ENCODE measurements around the gene RNF187. TPM values are rescaled to one million over a fixed set of nuclear protein-coding genes. Genes with fewer than 3 reads are reported as not detected.

RNF187 gene
- total RNA-seq, 2 experiments from 2014 or later = 40.7 to 45.1 TPM

- no peak for ATAC-seq (ENCODE audit: poor library complexity)
- DNase-seq = no peak
- ChIA-PET CTCF (interaction anchor here (1.0 to 3.5 kb wide), 2 partner anchors 22 to 30 kb away, joined by 4 to 30 read pairs; partner anchors contain the start of gene RNF187), POLR2A (interaction anchor here (1.3 to 4.6 kb wide), 5 partner anchors 8 to 290 kb away, joined by 4 to 90 read pairs (median 14); partner anchors contain the start of genes RNF187 and TRIM11)
- H3K4me1 Mint-ChIP-seq (ENCODE audit: low read depth) = peaks cover 52% of the 10 kb centered on the region
- peak overlapping the region; percentile 98 for H3K27ac Mint-ChIP-seq
- no peaks in the 10 kb centered on the region for H3K36me3 ChIP-seq (ENCODE audit: insufficient read depth, low read length)
- peak overlapping the region; percentile 67 for H3K4me3 ChIP-seq (ENCODE audit: low read length)
- H3K27me3 ChIP-seq (ENCODE audit: control insufficient read depth in 1 of 2, insufficient read depth in 2 of 2, low read length in 2 of 2) = no peaks in the 10 kb centered on the region
- TF ChIP-seq, protein P1, sequence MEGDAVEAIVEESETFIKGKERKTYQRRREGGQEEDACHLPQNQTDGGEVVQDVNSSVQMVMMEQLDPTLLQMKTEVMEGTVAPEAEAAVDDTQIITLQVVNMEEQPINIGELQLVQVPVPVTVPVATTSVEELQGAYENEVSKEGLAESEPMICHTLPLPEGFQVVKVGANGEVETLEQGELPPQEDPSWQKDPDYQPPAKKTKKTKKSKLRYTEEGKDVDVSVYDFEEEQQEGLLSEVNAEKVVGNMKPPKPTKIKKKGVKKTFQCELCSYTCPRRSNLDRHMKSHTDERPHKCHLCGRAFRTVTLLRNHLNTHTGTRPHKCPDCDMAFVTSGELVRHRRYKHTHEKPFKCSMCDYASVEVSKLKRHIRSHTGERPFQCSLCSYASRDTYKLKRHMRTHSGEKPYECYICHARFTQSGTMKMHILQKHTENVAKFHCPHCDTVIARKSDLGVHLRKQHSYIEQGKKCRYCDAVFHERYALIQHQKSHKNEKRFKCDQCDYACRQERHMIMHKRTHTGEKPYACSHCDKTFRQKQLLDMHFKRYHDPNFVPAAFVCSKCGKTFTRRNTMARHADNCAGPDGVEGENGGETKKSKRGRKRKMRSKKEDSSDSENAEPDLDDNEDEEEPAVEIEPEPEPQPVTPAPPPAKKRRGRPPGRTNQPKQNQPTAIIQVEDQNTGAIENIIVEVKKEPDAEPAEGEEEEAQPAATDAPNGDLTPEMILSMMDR (IDR thresholded peaks at IDR 0.05) = no peak
- no peaks in the 10 kb centered on the region for H3K9me3 ChIP-seq (ENCODE audit: control insufficient read depth in 1 of 2, insufficient read depth in 1 of 2, low read length in 2 of 2)
- intact Hi-C loops (cut with DNase I, micrococcal nuclease) = loop anchor here (1.0 to 5.0 kb wide), 6 partner anchors 30 to 886 kb away; partner anchors contain the start of genes CCSAP (in 1 of the 2) and TRIM17 (in 1 of the 2)
- peaks cover 30% of the 10 kb centered on the region for H3K4me1 ChIP-seq (ENCODE audit: insufficient read depth, low read length)
- H3K27ac ChIP-seq (ENCODE audit: low read depth in 1 of 2, low read length in 2 of 2) = peak overlapping the region in 1 of 2 donors; percentile 94
- peak overlapping the region; percentile 95 for H3K4me3 Mint-ChIP-seq
- no peaks in the 10 kb centered on the region for H3K9me3 Mint-ChIP-seq
- H3K27me3 Mint-ChIP-seq = peaks cover 5% of the 10 kb centered on the region
- H3K36me3 Mint-ChIP-seq (ENCODE audit: low read depth) = peaks cover 19% of the 10 kb centered on the region
These were observed 30.7 kb upstream of the RNF187 start for GRCh38 chr1:228456252-228457016.

DNA sequence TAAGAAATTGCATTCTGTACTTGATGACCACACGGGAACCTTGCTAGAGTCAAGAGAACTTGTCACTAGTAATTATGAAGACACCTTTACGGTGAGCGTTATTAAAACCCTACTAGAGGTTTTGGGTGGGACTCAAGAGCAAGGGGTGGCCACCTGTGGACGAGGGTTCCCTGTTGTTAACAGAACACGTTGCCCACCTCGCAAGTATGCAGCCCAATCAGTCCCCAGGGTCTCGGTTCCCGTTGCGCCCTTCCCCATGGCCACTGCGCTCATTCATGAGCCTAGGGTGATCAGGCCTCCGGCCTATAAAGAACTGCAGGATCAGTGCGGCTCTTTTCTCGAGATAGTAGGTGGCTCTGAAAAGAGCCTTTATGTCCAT is 30.2 kb upstream of the RNF187 start:
- Mint-ChIP-seq H3K36me3 (ENCODE audit: low read depth) (peaks cover 19% of the 10 kb centered on the region), H3K9me3 (no peaks in the 10 kb centered on the region), H3K27ac (peak overlapping the region; percentile 98), H3K27me3 (peaks cover 5% of the 10 kb centered on the region), H3K4me1 (ENCODE audit: low read depth) (peaks cover 52% of the 10 kb centered on the region), H3K4me3 (peak overlapping the region; percentile 95)
- peak in 1 of 14 experiments; percentile 10 for DNase-seq
- no peaks in the 10 kb centered on the region for H3K27me3 ChIP-seq (ENCODE audit: control insufficient read depth in 1 of 2, insufficient read depth in 2 of 2, low read length in 2 of 2)
- peaks cover 30% of the 10 kb centered on the region for H3K4me1 ChIP-seq (ENCODE audit: insufficient read depth, low read length)
- ChIA-PET CTCF (interaction anchor here (1.0 to 3.5 kb wide), 6 partner anchors 9 to 243 kb away, joined by 3 to 30 read pairs (median 4); partner anchors contain the start of gene RNF187), POLR2A (interaction anchor here (0.6 to 4.6 kb wide), 12 partner anchors 11 to 375 kb away, joined by 3 to 90 read pairs (median 4); partner anchors contain the start of genes RNF187 and TRIM11)
- H3K36me3 ChIP-seq (ENCODE audit: insufficient read depth, low read length) = no peaks in the 10 kb centered on the region
- peak overlapping the region; percentile 68 to 94 for H3K27ac ChIP-seq (ENCODE audit: low read depth in 1 of 2, low read length in 2 of 2)
- H3K4me3 ChIP-seq (ENCODE audit: low read length) = peak overlapping the region; percentile 67
- ATAC-seq (ENCODE audit: poor library complexity) = no peak
- intact Hi-C loops (cut with DNase I, micrococcal nuclease) = loop anchor here (1.0 to 5.0 kb wide), 6 partner anchors 29 to 885 kb away; partner anchors contain the start of genes CCSAP (in 1 of the 2) and TRIM17 (in 1 of the 2)
- H3K9me3 ChIP-seq (ENCODE audit: control insufficient read depth in 1 of 2, insufficient read depth in 1 of 2, low read length in 2 of 2) = no peaks in the 10 kb centered on the region
- TF ChIP-seq, protein P1 (IDR thresholded peaks at IDR 0.05) = no peak

DNA sequence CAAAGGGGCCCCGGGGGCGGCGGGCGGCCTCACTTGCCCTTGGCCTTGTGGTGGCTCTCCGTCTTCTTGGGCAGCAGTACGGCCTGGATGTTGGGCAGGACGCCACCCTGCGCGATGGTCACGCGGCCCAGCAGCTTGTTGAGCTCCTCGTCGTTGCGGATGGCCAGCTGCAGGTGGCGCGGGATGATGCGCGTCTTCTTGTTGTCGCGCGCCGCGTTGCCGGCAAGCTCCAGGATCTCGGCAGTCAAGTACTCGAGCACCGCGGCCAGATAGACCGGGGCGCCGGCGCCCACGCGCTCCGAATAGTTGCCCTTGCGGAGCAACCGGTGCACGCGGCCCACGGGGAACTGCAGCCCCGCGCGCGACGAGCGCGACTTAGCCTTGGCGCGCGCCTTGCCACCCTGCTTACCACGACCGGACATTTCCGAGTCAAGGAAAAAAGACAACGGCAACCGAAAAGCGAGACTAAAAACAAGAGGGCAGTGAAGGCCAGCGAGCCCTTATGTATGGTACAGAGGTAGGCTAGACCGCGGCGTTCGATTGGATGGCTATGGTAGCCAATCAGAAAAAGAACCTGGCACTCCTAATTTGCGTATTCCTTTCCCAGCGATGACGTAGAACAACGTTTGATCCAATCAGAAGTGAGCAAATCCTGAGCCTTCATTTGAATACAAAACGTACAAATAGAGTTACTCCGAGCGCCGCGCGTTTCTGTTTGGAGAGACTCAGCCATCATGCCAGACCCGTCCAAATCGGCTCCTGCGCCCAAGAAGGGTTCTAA is 29.6 kb upstream of the RNF187 start:
- Histone ChIP-seq H3K27me3 (ENCODE audit: control insufficient read depth in 1 of 2, insufficient read depth in 2 of 2, low read length in 2 of 2) (no peaks in the 10 kb centered on the region), H3K4me1 (ENCODE audit: insufficient read depth, low read length) (peaks cover 30% of the 10 kb centered on the region), H3K4me3 (ENCODE audit: low read length) (peak overlapping the region; percentile 67), H3K27ac (ENCODE audit: low read depth in 1 of 2, low read length in 2 of 2) (peak overlapping the region; percentile 68 to 94), H3K36me3 (ENCODE audit: insufficient read depth, low read length) (no peaks in the 10 kb centered on the region), H3K9me3 (ENCODE audit: control insufficient read depth in 1 of 2, insufficient read depth in 1 of 2, low read length in 2 of 2) (no peaks in the 10 kb centered on the region)
- Mint-ChIP-seq H3K4me3 (peak overlapping the region; percentile 95), H3K9me3 (no peaks in the 10 kb centered on the region), H3K27ac (peak overlapping the region; percentile 98), H3K36me3 (ENCODE audit: low read depth) (peaks cover 19% of the 10 kb centered on the region), H3K27me3 (peaks cover 5% of the 10 kb centered on the region), H3K4me1 (ENCODE audit: low read depth) (peaks cover 54% of the 10 kb centered on the region)
- CTCF ChIA-PET = interaction anchor here (0.6 to 3.5 kb wide), 7 partner anchors 8 to 244 kb away, joined by 3 to 30 read pairs (median 4); partner anchors contain the start of gene RNF187
- TF ChIP-seq, protein P1 (IDR thresholded peaks at IDR 0.05) = no peak
- DNase-seq (peak; percentile 68 to 99 (median 76)), ATAC-seq (ENCODE audit: poor library complexity) (peak; percentile 83)
- intact Hi-C loops (cut with DNase I, micrococcal nuclease) = loop anchor here (1.0 to 5.0 kb wide), 6 partner anchors 29 to 885 kb away; partner anchors contain the start of genes CCSAP (in 1 of the 2) and TRIM17 (in 1 of the 2)
- POLR2A ChIA-PET = interaction anchor here (0.6 to 4.6 kb wide), 23 partner anchors 8 to 670 kb away, joined by 3 to 90 read pairs (median 4); partner anchors contain the start of genes ARF1, GUK1, IBA57 and RNF187
